Liver (tissue), 9 donors: Measurements from ENCODE around the gene STX5. TPM values are rescaled to one million over a fixed set of nuclear protein-coding genes. Genes with fewer than 3 reads are reported as not detected.

Experiments
- DNase-seq: peaks from one replicate; pipeline ENCODE4 v3.0.0-alpha.2; 2017; ENCODE audit warnings: low spot score
- H3K27ac ChIP-seq, 2 donors: one replicate each; pipeline ENCODE4 v1.7.0; 2013; ENCODE audit warnings: inconsistent platforms in 2 of 2, low read length in 2 of 2, control low read depth in 1 of 2, low read depth in 1 of 2, mild to moderate bottlenecking in 1 of 2
- H3K27me3 ChIP-seq, 4 donors: one replicate each; pipeline versions ENCODE4 v1.6.1 to v1.7.0; 2013; ENCODE audit warnings: low read length in 3 of 4, inconsistent platforms in 1 of 4, mild to moderate bottlenecking in 1 of 4, moderate library complexity in 1 of 4; ENCODE audit not compliant: control insufficient read depth in 4 of 4, insufficient read depth in 4 of 4
- H3K36me3 ChIP-seq, 4 donors: one replicate each; pipeline versions ENCODE4 v1.6.1 to v1.7.0; 2013; ENCODE audit warnings: low read length in 3 of 4, mild to moderate bottlenecking in 3 of 4, low read depth in 1 of 4, moderate library complexity in 1 of 4; ENCODE audit not compliant: control insufficient read depth in 4 of 4, insufficient read depth in 3 of 4
- H3K4me1 ChIP-seq, 4 donors: one replicate each; pipeline versions ENCODE4 v1.6.1 to v1.7.0; 2013; ENCODE audit warnings: low read length in 3 of 4, mild to moderate bottlenecking in 3 of 4, moderate library complexity in 1 of 4; ENCODE audit not compliant: control insufficient read depth in 4 of 4, insufficient read depth in 4 of 4
- H3K4me3 ChIP-seq, 3 donors: one replicate each; pipeline versions ENCODE4 v1.6.1 to v1.7.0; 2013; ENCODE audit warnings: low read length in 3 of 3, control low read depth in 1 of 3, low read depth in 1 of 3, mild to moderate bottlenecking in 1 of 3
- H3K9ac ChIP-seq, 2 donors: one replicate each; pipeline ENCODE4 v1.7.0; 2013; ENCODE audit warnings: low read length in 2 of 2, mild to moderate bottlenecking in 2 of 2, moderate library complexity in 2 of 2, control low read depth in 1 of 2, low read depth in 1 of 2
- H3K9me3 ChIP-seq, 4 donors: one replicate each; pipeline versions ENCODE4 v1.6.1 to v1.7.0; 2013; ENCODE audit warnings: low read length in 3 of 4; ENCODE audit not compliant: control insufficient read depth in 4 of 4
- ATF3 ChIP-seq: IDR thresholded peaks from 2 replicates; pipeline ENCODE4 v1.6.1; 2016; ENCODE audit warnings: antibody characterized with exemption
- CTCF ChIP-seq: fragments of 150-350 bp; IDR thresholded peaks from 2 replicates; pipeline ENCODE4 v1.5.1; 2017; ENCODE audit warnings: improper control_type of control experiment, low read depth, low read length; ENCODE audit not compliant: missing input control
- EGR1 ChIP-seq, 2 donors: IDR thresholded peaks; 2 replicates each; pipeline ENCODE4 v1.6.1; 2016 to 2018; ENCODE audit warnings: antibody characterized with exemption in 2 of 2, low read depth in 2 of 2
- FOXA1 ChIP-seq: IDR thresholded peaks from 2 replicates; pipeline ENCODE4 v1.6.1; 2016; ENCODE audit warnings: antibody characterized with exemption
- GABPA ChIP-seq, 2 donors: IDR thresholded peaks in 1 of 2; conservative IDR thresholded peaks in 1 of 2; 2 replicates each; pipeline ENCODE4 v1.6.1; 2016; ENCODE audit warnings: antibody characterized with exemption in 2 of 2, mild to moderate bottlenecking in 1 of 2, moderate library complexity in 1 of 2
- HNF4G ChIP-seq: IDR thresholded peaks from 2 replicates; pipeline ENCODE4 v1.6.1; 2016; ENCODE audit warnings: antibody characterized with exemption
- JUND ChIP-seq, 2 donors: IDR thresholded peaks; 2 replicates each; pipeline ENCODE4 v1.6.1; 2016; ENCODE audit warnings: antibody characterized with exemption in 2 of 2
- MAX ChIP-seq: IDR thresholded peaks from 2 replicates; pipeline ENCODE4 v1.6.1; 2016; ENCODE audit warnings: antibody characterized with exemption
- NR2F2 ChIP-seq: IDR thresholded peaks from 2 replicates; pipeline ENCODE4 v1.6.1; 2016; ENCODE audit warnings: antibody characterized with exemption
- RAD21 ChIP-seq, 2 donors: IDR thresholded peaks; 2 replicates each; pipeline ENCODE4 v1.6.1; 2016; ENCODE audit warnings: antibody characterized with exemption in 2 of 2, mild to moderate bottlenecking in 2 of 2
- RXRA ChIP-seq, 2 donors: IDR thresholded peaks; 2 replicates each; pipeline ENCODE4 v1.6.1; 2017 to 2018; ENCODE audit warnings: antibody characterized with exemption in 2 of 2, mild to moderate bottlenecking in 1 of 2
- SP1 ChIP-seq: IDR thresholded peaks from 2 replicates; pipeline ENCODE4 v1.6.1; 2018; ENCODE audit warnings: antibody characterized with exemption, mild to moderate bottlenecking
- YY1 ChIP-seq: IDR thresholded peaks from 2 replicates; pipeline ENCODE4 v1.6.1; 2016; ENCODE audit warnings: antibody characterized with exemption, mild to moderate bottlenecking
- WGBS: extraction: QIAGEN DNeasy Blood & Tissue Kit; methylation state at CpG from one replicate; pipeline ENCODE4 v1.1.7; 2013; 5-methylcytosine and 5-hydroxymethylcytosine counted together
- polyA plus RNA-seq, 2 donors: library from polyadenylated mRNA; stranded (reverse) in 1 of 2; unstranded in 1 of 2; fragments of 200-250 nt in 1 of 2; fragments of >200 nt in 1 of 2; fragmentation: Nextera tagmentation in 1 of 2; extraction: Ambion mirVana in 1 of 2; gene quantifications; one replicate each; pipeline versions ENCODE4 v1.2.1 to v1.2.3, GENCODE V29; 2013 to 2015
- total RNA-seq, 2 donors: library from RNA; depleted of rRNA; stranded (reverse); fragments of >200 nt; gene quantifications; one replicate each; pipeline ENCODE4 v1.2.3, GENCODE V29; 2014
- donor health status: healthy.
- donor health status: healthy.
- donor health status: healthy.
- donor health status: healthy.
- donor health status: healthy.

The STX5 gene
- total and polyA plus RNA-seq, 4 donors, result 13.6 to 34.1 (median 26.1) TPM

- Histone ChIP-seq H3K27ac (peak overlapping the region; percentile 80 to 91), H3K9ac (peak overlapping the region; percentile 4 to 69), H3K4me3 (peak overlapping the region; percentile 85 to 92 (median 89)), H3K9me3 (no peaks in the 10 kb centered on the region), H3K4me1 (peaks cover 2 to 44% (median 35%) of the 10 kb centered on the region in 4 donors), H3K36me3 (peaks cover 0 to 20% (median 6%) of the 10 kb centered on the region in 4 donors), H3K27me3 (no peaks in the 10 kb centered on the region)
- WGBS, result 1% methylated on average over 51 of the region's 51 CpGs
- peak in 1 of 2 donors; percentile 57 for TF ChIP-seq RXRA (IDR thresholded peaks at IDR 0.05)
- no peak for TF ChIP-seq JUND (IDR thresholded peaks at IDR 0.05)
- TF ChIP-seq RAD21 (IDR thresholded peaks at IDR 0.05), result peak; percentile 72 to 80
- peak; percentile 94 for TF ChIP-seq CTCF
- DNase-seq, result peak; percentile 93
Observed at GRCh38 chr11:62786318-62787004, 45.4 kb downstream of the STX5 start.

GRCh38 chr11:62782753-62783152 lies 49.1 kb downstream of the STX5 start:
- H3K4me3 ChIP-seq, result no peak overlapping the region
- no peak for DNase-seq
- no peak overlapping the region for H3K9ac ChIP-seq
- H3K9me3 ChIP-seq, result no peaks in the 10 kb centered on the region
- peaks cover 2 to 11% (median 9%) of the 10 kb centered on the region in 4 donors for H3K4me1 ChIP-seq
- TF ChIP-seq RXRA (IDR thresholded peaks at IDR 0.05) (no peak), FOXA1 (no peak), JUND (IDR thresholded peaks at IDR 0.05) (no peak), NR2F2 (no peak), YY1 (no peak)
- peaks cover 4 to 29% (median 11%) of the 10 kb centered on the region in 4 donors for H3K36me3 ChIP-seq
- H3K27ac ChIP-seq, result no peak overlapping the region
- WGBS, result 96% methylated on average over 7 of the region's 7 CpGs
- no peaks in the 10 kb centered on the region for H3K27me3 ChIP-seq

- DNase-seq, result no peak
- no peaks in the 10 kb centered on the region for H3K9me3 ChIP-seq
- TF ChIP-seq ATF3, result no peak
- no peak for TF ChIP-seq EGR1 (IDR thresholded peaks at IDR 0.05; ENCODE audit: low read depth in 2 of 2)
- 95% methylated on average over 3 of the region's 3 CpGs for WGBS
- H3K27me3 ChIP-seq, result no peaks in the 10 kb centered on the region
- no peak overlapping the region for H3K9ac ChIP-seq
- no peak overlapping the region for H3K27ac ChIP-seq
- H3K4me3 ChIP-seq, result no peak overlapping the region
- H3K36me3 ChIP-seq, result peaks cover 6 to 48% (median 20%) of the 10 kb centered on the region in 4 donors
- H3K4me1 ChIP-seq, result peaks cover 0 to 2% (median 0%) of the 10 kb centered on the region in 4 donors
Observed at GRCh38 chr11:62778441-62778840, 53.4 kb downstream of the STX5 start.

GRCh38 chr11:62777389-62777788 lies 54.5 kb downstream of the STX5 start:
- peaks cover 6 to 44% (median 15%) of the 10 kb centered on the region in 4 donors for H3K36me3 ChIP-seq
- H3K4me3 ChIP-seq, result no peak overlapping the region
- 90% methylated on average over 2 of the region's 2 CpGs for WGBS
- no peaks in the 10 kb centered on the region for H3K27me3 ChIP-seq
- no peak overlapping the region for H3K9ac ChIP-seq
- DNase-seq, result no peak
- no peak overlapping the region for H3K27ac ChIP-seq
- peaks cover 0 to 4% (median 0%) of the 10 kb centered on the region in 4 donors for H3K4me1 ChIP-seq
- H3K9me3 ChIP-seq, result no peaks in the 10 kb centered on the region
- TF ChIP-seq JUND (IDR thresholded peaks at IDR 0.05) (no peak), ATF3 (no peak), FOXA1 (no peak), RXRA (IDR thresholded peaks at IDR 0.05) (no peak), CTCF (no peak), NR2F2 (no peak), RAD21 (IDR thresholded peaks at IDR 0.05) (no peak), YY1 (no peak), SP1 (no peak), HNF4G (no peak), GABPA (IDR thresholded peaks at IDR 0.05 in 1 of 2, conservative IDR thresholded peaks at IDR 0.05 in 1 of 2) (no peak), MAX (no peak)
